GM23338 (cell line): ENCODE results near the gene TIAM1.

Experiments
- CREB1 ChIP-seq: fragments of 250-450 bp; sonication (Bioruptor Pico); IDR thresholded peaks from 2 replicates; pipeline ENCODE4 v1.5.0; 2020; ENCODE audit warnings: low read depth, mild to moderate bottlenecking, moderate library complexity
- POLR2AphosphoS5 ChIP-seq: IDR thresholded peaks from 2 replicates; pipeline ENCODE4 v1.6.1; 2016; ENCODE audit warnings: antibody characterized with exemption, low read depth
- TF ChIP-seq, protein P1 (sequence below), 2 experiments: fragments of 200-600 bp in 1 of 2; sonication (generic) in 1 of 2; conservative IDR thresholded peaks; 2 replicates each; pipeline versions ENCODE4 v1.5.1 to v1.6.1; 2016 to 2017; ENCODE audit warnings: antibody characterized with exemption in 2 of 2, low read depth in 2 of 2, mild to moderate bottlenecking in 2 of 2, moderate library complexity in 1 of 2

DNA sequence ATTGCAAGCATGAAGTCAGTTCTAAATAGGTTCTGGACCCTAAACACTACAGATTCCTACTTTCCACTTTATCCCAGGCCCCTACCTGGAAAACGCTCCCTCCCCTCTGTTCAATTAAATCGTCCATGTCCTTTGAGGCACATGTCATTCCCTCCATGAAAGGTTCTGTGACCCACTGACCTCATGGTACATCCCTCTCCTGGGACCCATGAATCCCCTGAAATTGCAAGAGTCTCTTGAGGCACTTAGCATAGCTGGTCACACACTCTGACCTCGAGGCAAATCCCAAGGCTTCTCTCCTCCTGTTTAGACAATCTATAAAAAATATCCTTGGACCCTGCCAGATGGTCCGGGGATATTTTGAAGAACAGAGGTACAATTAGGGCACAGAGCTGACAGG is 271.5 kb downstream of the TIAM1 start:
- no peak for TF ChIP-seq CREB1 (CRISPR knock-in tag)
- TF ChIP-seq, protein P1, sequence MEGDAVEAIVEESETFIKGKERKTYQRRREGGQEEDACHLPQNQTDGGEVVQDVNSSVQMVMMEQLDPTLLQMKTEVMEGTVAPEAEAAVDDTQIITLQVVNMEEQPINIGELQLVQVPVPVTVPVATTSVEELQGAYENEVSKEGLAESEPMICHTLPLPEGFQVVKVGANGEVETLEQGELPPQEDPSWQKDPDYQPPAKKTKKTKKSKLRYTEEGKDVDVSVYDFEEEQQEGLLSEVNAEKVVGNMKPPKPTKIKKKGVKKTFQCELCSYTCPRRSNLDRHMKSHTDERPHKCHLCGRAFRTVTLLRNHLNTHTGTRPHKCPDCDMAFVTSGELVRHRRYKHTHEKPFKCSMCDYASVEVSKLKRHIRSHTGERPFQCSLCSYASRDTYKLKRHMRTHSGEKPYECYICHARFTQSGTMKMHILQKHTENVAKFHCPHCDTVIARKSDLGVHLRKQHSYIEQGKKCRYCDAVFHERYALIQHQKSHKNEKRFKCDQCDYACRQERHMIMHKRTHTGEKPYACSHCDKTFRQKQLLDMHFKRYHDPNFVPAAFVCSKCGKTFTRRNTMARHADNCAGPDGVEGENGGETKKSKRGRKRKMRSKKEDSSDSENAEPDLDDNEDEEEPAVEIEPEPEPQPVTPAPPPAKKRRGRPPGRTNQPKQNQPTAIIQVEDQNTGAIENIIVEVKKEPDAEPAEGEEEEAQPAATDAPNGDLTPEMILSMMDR (conservative IDR thresholded peaks at IDR 0.05; ENCODE audit: low read depth in 2 of 2), result no peak
- TF ChIP-seq POLR2AphosphoS5, result no peak
